GM12878 (cell line): ENCODE measurements around the gene RGS2. TPM values are rescaled to one million over a fixed set of nuclear protein-coding genes. Genes with fewer than 3 reads are reported as not detected.

Experiments used
- ATAC-seq: fragments of 200-7000 bp; cut with Tn5 transposase; 3 replicates; pipeline ENCODE4 v1.9.1; 2020; ENCODE audit warnings: mild to moderate bottlenecking, moderate library complexity
- BruUV-seq: library from RNA; stranded (reverse); fragments of 400-500 nt; replicated peaks from 2 replicates; lab custom pipeline; 2021; lab: Mats Ljungman, UMichigan
- CTCF ChIA-PET: fragments of 300-600 bp; sonication (Branson Sonifier 250); formaldehyde crosslinking; extraction: SDS; loops from one replicate; lab custom pipeline; 2021; ENCODE audit warnings: inconsistent platforms; lab: Yijun Ruan, JAX
- POLR2A ChIA-PET: fragments of 350-600 bp; formaldehyde crosslinking; extraction: SDS; loops from one replicate; lab custom pipeline; 2021; ENCODE audit warnings: inconsistent platforms; lab: Charles Lee
- RAD21 ChIA-PET: fragments of 300-600 bp; sonication (Branson Sonifier 250); formaldehyde crosslinking; loops from one replicate; lab custom pipeline; 2023; ENCODE audit warnings: antibody characterized with exemption; ENCODE audit not compliant: unreplicated experiment; lab: Charles Lee
- SMC1A ChIA-PET: fragments of 300-600 bp; sonication (Branson Sonifier 250); formaldehyde crosslinking; loops from one replicate; lab custom pipeline; 2023; ENCODE audit not compliant: unreplicated experiment, uncharacterized antibody; lab: Charles Lee
- DNase-seq: peaks from one replicate; pipeline ENCODE4 v3.0.0-alpha.2; 2011; ENCODE audit warnings: low read depth, low spot score
- FAIRE-seq: peaks from 3 replicates; lab custom pipeline; 2011; peaks lifted over from hg19 to GRCh38; lab: Jason Lieb, UNC
- H2AFZ ChIP-seq: 2 replicates; pipeline ENCODE4 v1.6.0; 2011; ENCODE audit warnings: low read depth, low read length, control low read depth; ENCODE audit not compliant: control insufficient read depth
- H3K27ac ChIP-seq: 2 replicates; pipeline ENCODE4 v1.5.1; 2011; ENCODE audit warnings: control low read depth; ENCODE audit not compliant: control insufficient read depth, insufficient read depth
- H3K27me3 ChIP-seq, 2 experiments: replicated peaks in 1 of 2; 2 replicates each; pipeline versions ENCODE4 v1.6.0 to v1.6.1; 2011; ENCODE audit warnings: low read length in 1 of 2; ENCODE audit not compliant: control insufficient read depth in 2 of 2, insufficient read depth in 2 of 2
- H3K36me3 ChIP-seq, 2 experiments: 2 replicates each; pipeline ENCODE4 v1.5.1; 2011; ENCODE audit warnings: low read length in 1 of 2; ENCODE audit not compliant: control insufficient read depth in 2 of 2, insufficient read depth in 2 of 2
- H3K4me1 ChIP-seq: 2 replicates; pipeline ENCODE4 v1.6.1; 2011; ENCODE audit warnings: mild to moderate bottlenecking, low read length, moderate library complexity, mixed read lengths; ENCODE audit not compliant: control insufficient read depth, insufficient read depth
- H3K4me2 ChIP-seq: 2 replicates; pipeline ENCODE4 v1.6.0; 2011; ENCODE audit warnings: control low read depth; ENCODE audit not compliant: control insufficient read depth, insufficient read depth
- H3K4me3 ChIP-seq: fragments of 200-600 bp; sonication (generic); 2 replicates; pipeline ENCODE4 v1.5.1; 2016
- H3K79me2 ChIP-seq: 2 replicates; pipeline ENCODE4 v1.6.0; 2011; ENCODE audit warnings: low read length; ENCODE audit not compliant: control insufficient read depth, insufficient read depth
- H3K9ac ChIP-seq: 2 replicates; pipeline ENCODE4 v1.8.0; 2011; ENCODE audit warnings: low read length, control low read depth, mixed read lengths; ENCODE audit not compliant: control insufficient read depth, insufficient read depth
- H3K9me3 ChIP-seq: replicated peaks from 3 replicates; pipeline ENCODE4 v1.5.1; 2011; ENCODE audit warnings: mild to moderate bottlenecking, low read length; ENCODE audit not compliant: control insufficient read depth, insufficient read depth
- H4K20me1 ChIP-seq: 2 replicates; pipeline ENCODE4 v1.6.0; 2011; ENCODE audit not compliant: control insufficient read depth, insufficient read depth
- CHD1 ChIP-seq: IDR thresholded peaks from 2 replicates; pipeline ENCODE4 v1.6.1; 2012; ENCODE audit warnings: low read depth, low read length, improper control_type of control experiment
- E2F4 ChIP-seq: IDR thresholded peaks from 2 replicates; pipeline ENCODE4 v1.6.1; 2012; ENCODE audit warnings: low read depth, low read length, improper control_type of control experiment
- GATAD2B ChIP-seq: fragments of 450-650 bp; conservative IDR thresholded peaks from 2 replicates; pipeline ENCODE4 v1.6.1; 2017; ENCODE audit warnings: low read depth, mild to moderate bottlenecking, moderate library complexity
- NR2C2 ChIP-seq: IDR thresholded peaks from 2 replicates; pipeline ENCODE4 v1.6.1; 2011; ENCODE audit warnings: borderline replicate concordance, low read depth; ENCODE audit not compliant: control insufficient read depth, insufficient read length
- POLR2A ChIP-seq: IDR thresholded peaks from 2 replicates; pipeline ENCODE4 v1.6.1; 2011; ENCODE audit warnings: low read depth, mild to moderate bottlenecking, low read length
- POLR2AphosphoS2 ChIP-seq: IDR thresholded peaks from 2 replicates; pipeline ENCODE4 v1.6.1; 2011; ENCODE audit warnings: low read depth, mild to moderate bottlenecking, low read length, improper control_type of control experiment, moderate library complexity
- POU2F2 ChIP-seq: IDR thresholded peaks from 3 replicates; pipeline ENCODE4 v1.6.1; 2011; ENCODE audit warnings: low read depth, mild to moderate bottlenecking, low read length, borderline replicate concordance
- RUNX3 ChIP-seq: IDR thresholded peaks from 2 replicates; pipeline ENCODE4 v1.6.1; 2012; ENCODE audit warnings: low read length, inconsistent platforms
- SMAD5 ChIP-seq: IDR thresholded peaks from 2 replicates; pipeline ENCODE4 v1.6.1; 2016; ENCODE audit warnings: antibody characterized with exemption, low read depth
- SRF ChIP-seq, 2 experiments: IDR thresholded peaks; 2 replicates each; pipeline ENCODE4 v1.6.1; 2011; ENCODE audit warnings: low read depth in 2 of 2, low read length in 2 of 2, mild to moderate bottlenecking in 1 of 2, moderate library complexity in 1 of 2
- TAF1 ChIP-seq: IDR thresholded peaks from 2 replicates; pipeline ENCODE4 v1.6.1; 2011; ENCODE audit warnings: mild to moderate bottlenecking, low read depth, low read length, borderline replicate concordance
- WGBS: methylation state at CpG from one replicate; pipeline ENCODE4 v1.1.6; 2016; ENCODE audit warnings: low lambda C conversion rate; ENCODE audit not compliant: insufficient replicate concordance, insufficient coverage; ENCODE audit errors: missing lambda C conversion rate; 5-methylcytosine and 5-hydroxymethylcytosine counted together
- in situ Hi-C: fragments of 300-500 bp; cut with MboI; formaldehyde crosslinking; loops from 9 replicates; pipeline ENCODE4 v1.14.3; 2018; ENCODE audit warnings: mixed read lengths
- intact Hi-C: fragments of 100-400 bp; cut with micrococcal nuclease; formaldehyde crosslinking; loops from one replicate; pipeline ENCODE4 v1.14.2; 2022; ENCODE audit not compliant: unreplicated experiment
- polyA plus RNA-seq, 11 experiments: library from polyadenylated mRNA; depleted of rRNA in 4 of 11; unstranded in 6 of 11; stranded (reverse) in 5 of 11; fragments of >200 nt; fragmentation: Nextera tagmentation in 4 of 11; fragmentation: Illumina TruSeq in 1 of 11; extraction: Ambion mirVana in 4 of 11; extraction: Trizol in 1 of 11; gene quantifications; 1 replicate in 1 of 11; 2 replicates in 10 of 11; pipeline versions ENCODE4 v1.2.1 to v1.2.3, GENCODE V29; 2011 to 2016; ENCODE audit warnings: inconsistent platforms in 2 of 11, missing spikeins in 2 of 11, low read depth in 1 of 11
- total RNA-seq, 4 experiments: library from RNA; depleted of rRNA in 3 of 4; stranded (reverse); fragments of >200 nt in 3 of 4; fragmentation: Illumina TruSeq in 1 of 4; extraction: Trizol in 1 of 4; gene quantifications; 2 replicates each; pipeline versions ENCODE4 v1.2.1 to v1.2.3, GENCODE V29; 2013 to 2021
- TF ChIP-seq, protein P1 (sequence below): fragments of 150-350 bp; IDR thresholded peaks from 2 replicates; pipeline ENCODE4 v1.6.1; 2016; ENCODE audit warnings: low read depth, low read length
- TF ChIP-seq, protein P2 (sequence below): IDR thresholded peaks from 2 replicates; pipeline ENCODE4 v1.6.1; 2012; ENCODE audit warnings: low read depth, low read length, improper control_type of control experiment
- TF ChIP-seq, protein P3 (sequence below): fragments of 450-650 bp; IDR thresholded peaks from 2 replicates; pipeline ENCODE4 v1.6.1; 2017; ENCODE audit warnings: mild to moderate bottlenecking, low read depth, inconsistent platforms; ENCODE audit not compliant: poor library complexity, severe bottlenecking

RGS2 gene
- total and polyA plus RNA-seq, 10 of the 15 experiments (the other 5 are each of a cell fraction or from before 2014, with no cell fraction given), result 0.27 to 2.3 (median 0.98) TPM

DNA sequence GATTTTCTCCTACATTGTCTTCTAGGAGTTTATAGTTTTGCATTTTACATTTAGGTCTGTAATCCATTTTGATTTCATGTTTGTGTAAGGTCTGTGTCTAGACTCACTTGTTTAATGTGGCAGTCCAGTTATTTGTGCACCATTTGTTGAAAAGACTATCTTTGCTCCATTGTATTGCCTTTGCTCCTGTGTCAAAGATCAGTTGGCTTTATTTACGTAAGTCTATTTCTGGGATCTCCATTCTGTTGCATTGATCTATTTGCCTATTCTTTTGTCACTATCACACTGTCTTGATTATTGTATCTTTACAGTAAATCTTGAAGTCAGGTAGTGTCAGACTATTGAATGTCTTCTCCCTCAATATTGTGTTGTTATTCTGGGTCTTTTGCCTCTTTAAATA, 49.7 kb upstream of the RGS2 start:
- in situ Hi-C loops (no loop called here), intact Hi-C loops (no loop called here)
- Histone ChIP-seq H3K4me3 (no peak overlapping the region), H3K4me1 (no peaks in the 10 kb centered on the region), H4K20me1 (no peaks in the 10 kb centered on the region), H3K4me2 (no peak overlapping the region), H3K27me3 (no peaks in the 10 kb centered on the region; a peak in 2 of 4 replicates), H2AFZ (no peak overlapping the region), H3K9ac (no peak overlapping the region), H3K27ac (no peak overlapping the region), H3K36me3 (no peaks in the 10 kb centered on the region), H3K79me2 (no peaks in the 10 kb centered on the region), H3K9me3 (no peaks in the 10 kb centered on the region)
- ChIA-PET CTCF (no interaction called here), POLR2A (no interaction called here), RAD21 (no interaction called here), SMC1A (no interaction called here)
- no TSS peak for BruUV-seq
- WGBS, result 32% methylated on average over 1 of the region's 1 CpG
- FAIRE-seq (no peak), ATAC-seq (no peak), DNase-seq (no peak)
- no peak for TF ChIP-seq POLR2AphosphoS2
- no peak for TF ChIP-seq SMAD5
- TF ChIP-seq SRF (IDR thresholded peaks at IDR 0.05; ENCODE audit: low read depth in 2 of 2, low read length in 2 of 2), result no peak
- no peak for TF ChIP-seq E2F4
- TF ChIP-seq CHD1, result no peak
- TF ChIP-seq GATAD2B, result no peak
- TF ChIP-seq, protein P1, sequence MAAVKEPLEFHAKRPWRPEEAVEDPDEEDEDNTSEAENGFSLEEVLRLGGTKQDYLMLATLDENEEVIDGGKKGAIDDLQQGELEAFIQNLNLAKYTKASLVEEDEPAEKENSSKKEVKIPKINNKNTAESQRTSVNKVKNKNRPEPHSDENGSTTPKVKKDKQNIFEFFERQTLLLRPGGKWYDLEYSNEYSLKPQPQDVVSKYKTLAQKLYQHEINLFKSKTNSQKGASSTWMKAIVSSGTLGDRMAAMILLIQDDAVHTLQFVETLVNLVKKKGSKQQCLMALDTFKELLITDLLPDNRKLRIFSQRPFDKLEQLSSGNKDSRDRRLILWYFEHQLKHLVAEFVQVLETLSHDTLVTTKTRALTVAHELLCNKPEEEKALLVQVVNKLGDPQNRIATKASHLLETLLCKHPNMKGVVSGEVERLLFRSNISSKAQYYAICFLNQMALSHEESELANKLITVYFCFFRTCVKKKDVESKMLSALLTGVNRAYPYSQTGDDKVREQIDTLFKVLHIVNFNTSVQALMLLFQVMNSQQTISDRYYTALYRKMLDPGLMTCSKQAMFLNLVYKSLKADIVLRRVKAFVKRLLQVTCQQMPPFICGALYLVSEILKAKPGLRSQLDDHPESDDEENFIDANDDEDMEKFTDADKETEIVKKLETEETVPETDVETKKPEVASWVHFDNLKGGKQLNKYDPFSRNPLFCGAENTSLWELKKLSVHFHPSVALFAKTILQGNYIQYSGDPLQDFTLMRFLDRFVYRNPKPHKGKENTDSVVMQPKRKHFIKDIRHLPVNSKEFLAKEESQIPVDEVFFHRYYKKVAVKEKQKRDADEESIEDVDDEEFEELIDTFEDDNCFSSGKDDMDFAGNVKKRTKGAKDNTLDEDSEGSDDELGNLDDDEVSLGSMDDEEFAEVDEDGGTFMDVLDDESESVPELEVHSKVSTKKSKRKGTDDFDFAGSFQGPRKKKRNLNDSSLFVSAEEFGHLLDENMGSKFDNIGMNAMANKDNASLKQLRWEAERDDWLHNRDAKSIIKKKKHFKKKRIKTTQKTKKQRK, result no peak
- no peak for TF ChIP-seq RUNX3
- TF ChIP-seq TAF1, result no peak
- TF ChIP-seq, protein P2, sequence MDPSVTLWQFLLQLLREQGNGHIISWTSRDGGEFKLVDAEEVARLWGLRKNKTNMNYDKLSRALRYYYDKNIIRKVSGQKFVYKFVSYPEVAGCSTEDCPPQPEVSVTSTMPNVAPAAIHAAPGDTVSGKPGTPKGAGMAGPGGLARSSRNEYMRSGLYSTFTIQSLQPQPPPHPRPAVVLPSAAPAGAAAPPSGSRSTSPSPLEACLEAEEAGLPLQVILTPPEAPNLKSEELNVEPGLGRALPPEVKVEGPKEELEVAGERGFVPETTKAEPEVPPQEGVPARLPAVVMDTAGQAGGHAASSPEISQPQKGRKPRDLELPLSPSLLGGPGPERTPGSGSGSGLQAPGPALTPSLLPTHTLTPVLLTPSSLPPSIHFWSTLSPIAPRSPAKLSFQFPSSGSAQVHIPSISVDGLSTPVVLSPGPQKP, result no peak
- no peak for TF ChIP-seq POLR2A
- no peak for TF ChIP-seq NR2C2
- TF ChIP-seq POU2F2, result no peak
- TF ChIP-seq, protein P3, sequence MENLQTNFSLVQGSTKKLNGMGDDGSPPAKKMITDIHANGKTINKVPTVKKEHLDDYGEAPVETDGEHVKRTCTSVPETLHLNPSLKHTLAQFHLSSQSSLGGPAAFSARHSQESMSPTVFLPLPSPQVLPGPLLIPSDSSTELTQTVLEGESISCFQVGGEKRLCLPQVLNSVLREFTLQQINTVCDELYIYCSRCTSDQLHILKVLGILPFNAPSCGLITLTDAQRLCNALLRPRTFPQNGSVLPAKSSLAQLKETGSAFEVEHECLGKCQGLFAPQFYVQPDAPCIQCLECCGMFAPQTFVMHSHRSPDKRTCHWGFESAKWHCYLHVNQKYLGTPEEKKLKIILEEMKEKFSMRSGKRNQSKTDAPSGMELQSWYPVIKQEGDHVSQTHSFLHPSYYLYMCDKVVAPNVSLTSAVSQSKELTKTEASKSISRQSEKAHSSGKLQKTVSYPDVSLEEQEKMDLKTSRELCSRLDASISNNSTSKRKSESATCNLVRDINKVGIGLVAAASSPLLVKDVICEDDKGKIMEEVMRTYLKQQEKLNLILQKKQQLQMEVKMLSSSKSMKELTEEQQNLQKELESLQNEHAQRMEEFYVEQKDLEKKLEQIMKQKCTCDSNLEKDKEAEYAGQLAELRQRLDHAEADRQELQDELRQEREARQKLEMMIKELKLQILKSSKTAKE, result no peak
